Activated T-cell treated with anti-CD3 and anti-CD28 coated beads, Interleukin-2, amount 50 U/mL, for 4 hours (primary cell): ENCODE measurements around the gene WDR20. TPM values are rescaled to one million over a fixed set of nuclear protein-coding genes. Genes with fewer than 3 reads are reported as not detected.

Source experiments
- ATAC-seq, 2 donors: fragments of 200-7000 bp; cut with Tn5 transposase; one replicate each; pipeline ENCODE4 v1.10.0; 2021
- DNase-seq: peaks from one replicate; pipeline ENCODE4 v3.0.0-alpha.2; 2020
- H3K27me3 Mint-ChIP-seq: one replicate; pipeline ENCODE4 v1.8.0; 2021; ENCODE audit warnings: low read depth, mixed read lengths
- H3K36me3 Mint-ChIP-seq: one replicate; pipeline ENCODE4 v1.8.0; 2022; ENCODE audit warnings: mixed read lengths; ENCODE audit not compliant: insufficient read depth
- H3K4me1 Mint-ChIP-seq: one replicate; pipeline ENCODE4 v1.8.0; 2021; ENCODE audit warnings: low read depth, mixed read lengths
- H3K4me3 Mint-ChIP-seq: one replicate; pipeline ENCODE4 v1.8.0; 2021; ENCODE audit warnings: mild to moderate bottlenecking, moderate library complexity, mixed read lengths
- H3K9me3 Mint-ChIP-seq: one replicate; pipeline ENCODE4 v1.8.0; 2021; ENCODE audit warnings: mixed read lengths
- total RNA-seq, 3 donors: library from RNA; stranded (reverse); gene quantifications; one replicate each; pipeline ENCODE4 v1.2.1, GENCODE V29; 2021

Gene WDR20
- total RNA-seq, 3 donors from 2014 or later: 28.7 to 33.9 (median 29.9) TPM

DNA sequence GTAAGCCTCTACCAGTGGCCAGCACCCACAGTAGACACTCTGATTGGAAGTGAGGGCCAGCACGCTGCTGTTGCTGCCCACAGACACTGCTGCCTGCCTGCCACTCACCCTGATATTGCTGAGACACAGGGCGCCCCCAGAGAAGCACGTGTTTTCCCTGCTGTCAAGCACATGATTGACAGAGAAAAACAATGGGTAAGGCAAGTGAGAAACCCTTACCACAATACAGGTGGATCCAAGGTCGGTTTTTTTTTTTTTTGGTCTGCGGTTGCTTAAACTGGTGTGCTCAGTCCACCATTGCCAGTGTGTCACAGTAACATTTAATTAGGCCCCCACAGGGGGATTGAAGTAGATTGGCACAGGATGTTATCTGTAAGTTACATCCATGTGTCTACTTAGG lies 65.9 kb downstream of the WDR20 start:
- Mint-ChIP-seq H3K36me3 (peaks cover 39% of the 10 kb centered on the region), H3K9me3 (no peaks in the 10 kb centered on the region), H3K27me3 (no peaks in the 10 kb centered on the region), H3K4me3 (no peak overlapping the region), H3K4me1 (peaks cover 20% of the 10 kb centered on the region)
- ATAC-seq (no peak), DNase-seq (no peak)

DNA sequence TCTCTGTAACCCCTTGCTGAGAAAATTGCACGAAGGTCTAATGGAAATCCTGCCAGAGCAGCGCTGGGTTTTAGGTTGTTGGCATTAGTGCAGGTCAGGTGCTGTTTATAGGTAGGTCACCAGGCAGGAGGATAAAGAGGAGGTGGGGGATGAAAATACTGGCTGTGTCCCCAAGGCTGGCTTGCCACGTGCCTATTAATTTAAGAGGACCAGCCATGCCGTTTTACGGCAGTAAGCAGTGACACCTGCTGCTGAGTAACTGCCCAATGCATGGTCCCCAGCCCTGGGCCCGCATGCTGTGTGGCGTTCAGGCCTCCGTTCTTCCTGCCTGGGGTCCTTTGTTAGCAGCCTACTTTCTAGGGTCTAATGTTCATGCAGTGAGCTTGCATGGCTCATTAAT lies 67.2 kb downstream of the WDR20 start:
- DNase-seq: no peak
- Mint-ChIP-seq H3K4me3 (no peak overlapping the region), H3K4me1 (peaks cover 7% of the 10 kb centered on the region), H3K36me3 (peaks cover 30% of the 10 kb centered on the region), H3K27me3 (no peaks in the 10 kb centered on the region), H3K9me3 (no peaks in the 10 kb centered on the region)
- ATAC-seq: no peak

DNA sequence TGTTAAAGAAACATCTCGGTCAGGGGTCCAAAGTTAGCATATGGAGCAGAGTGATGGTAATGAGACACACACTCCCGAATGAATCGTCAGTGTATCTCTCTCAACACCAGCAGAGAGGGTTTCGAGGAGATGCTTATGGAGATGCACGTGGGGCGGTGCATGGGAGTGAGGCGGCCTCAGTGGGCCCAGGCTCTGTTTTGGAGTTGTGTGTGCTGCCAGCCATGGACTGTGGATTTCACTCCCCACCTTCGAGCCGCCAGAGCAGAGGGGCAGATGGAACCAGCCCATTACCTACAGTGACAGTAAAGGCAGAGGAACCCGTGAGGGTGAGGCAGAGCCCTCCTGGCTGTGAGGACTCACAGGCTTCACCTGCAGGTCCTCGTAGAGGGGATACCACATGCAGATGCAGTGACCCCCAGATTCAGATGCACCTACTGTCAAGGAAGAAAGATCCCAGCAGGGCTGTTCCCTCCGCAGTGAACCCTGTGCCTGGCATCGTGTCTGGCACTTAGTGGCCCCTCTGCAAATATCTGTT lies 68.2 kb downstream of the WDR20 start:
- Mint-ChIP-seq H3K27me3 (no peaks in the 10 kb centered on the region), H3K4me3 (no peak overlapping the region), H3K4me1 (peaks cover 3% of the 10 kb centered on the region), H3K9me3 (no peaks in the 10 kb centered on the region), H3K36me3 (peaks cover 30% of the 10 kb centered on the region)
- ATAC-seq (no peak), DNase-seq (no peak)

DNA sequence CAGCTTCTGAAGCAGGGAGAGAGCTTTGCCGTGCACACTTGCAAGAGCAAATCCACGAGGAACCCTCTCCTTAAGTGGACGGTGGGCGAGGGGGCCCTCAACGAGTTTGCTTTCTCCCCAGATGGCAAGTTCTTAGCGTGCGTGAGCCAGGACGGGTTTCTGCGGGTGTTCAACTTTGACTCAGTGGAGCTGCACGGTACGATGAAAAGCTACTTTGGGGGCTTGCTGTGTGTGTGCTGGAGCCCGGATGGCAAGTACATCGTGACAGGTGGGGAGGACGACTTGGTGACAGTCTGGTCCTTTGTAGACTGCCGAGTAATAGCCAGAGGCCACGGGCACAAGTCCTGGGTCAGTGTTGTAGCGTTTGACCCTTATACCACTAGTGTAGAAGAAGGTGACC lies 69.0 kb downstream of the WDR20 start:
- H3K4me3 Mint-ChIP-seq: no peak overlapping the region
- H3K4me1 Mint-ChIP-seq: peaks cover 3% of the 10 kb centered on the region
- peaks cover 28% of the 10 kb centered on the region for H3K36me3 Mint-ChIP-seq
- no peaks in the 10 kb centered on the region for H3K9me3 Mint-ChIP-seq
- ATAC-seq: no peak
- no peaks in the 10 kb centered on the region for H3K27me3 Mint-ChIP-seq
- no peak for DNase-seq

DNA sequence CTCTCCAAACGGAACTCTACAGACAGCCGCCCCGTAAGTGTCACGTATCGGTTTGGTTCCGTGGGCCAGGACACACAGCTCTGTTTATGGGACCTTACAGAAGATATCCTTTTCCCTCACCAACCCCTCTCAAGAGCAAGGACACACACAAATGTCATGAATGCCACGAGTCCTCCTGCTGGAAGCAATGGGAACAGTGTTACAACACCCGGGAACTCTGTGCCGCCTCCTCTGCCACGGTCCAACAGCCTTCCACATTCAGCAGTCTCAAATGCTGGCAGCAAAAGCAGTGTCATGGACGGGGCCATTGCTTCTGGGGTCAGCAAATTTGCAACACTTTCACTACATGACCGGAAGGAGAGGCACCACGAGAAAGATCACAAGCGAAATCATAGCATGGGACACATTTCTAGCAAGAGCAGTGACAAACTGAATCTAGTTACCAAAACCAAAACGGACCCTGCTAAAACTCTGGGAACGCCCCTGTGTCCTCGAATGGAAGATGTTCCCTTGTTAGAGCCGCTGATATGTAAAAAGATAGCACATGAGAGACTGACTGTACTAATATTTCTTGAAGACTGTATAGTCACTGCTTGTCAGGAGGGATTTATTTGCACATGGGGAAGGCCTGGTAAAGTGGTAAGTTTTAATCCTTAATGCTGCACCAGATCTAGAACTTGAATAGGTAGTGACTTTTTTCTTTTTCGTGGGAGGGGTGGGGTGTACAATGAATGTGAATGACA lies 69.7 kb downstream of the WDR20 start:
- no peak for ATAC-seq
- Mint-ChIP-seq H3K4me1 (no peaks in the 10 kb centered on the region), H3K9me3 (no peaks in the 10 kb centered on the region), H3K4me3 (no peak overlapping the region), H3K36me3 (peaks cover 24% of the 10 kb centered on the region), H3K27me3 (no peaks in the 10 kb centered on the region)
- no peak for DNase-seq

DNA sequence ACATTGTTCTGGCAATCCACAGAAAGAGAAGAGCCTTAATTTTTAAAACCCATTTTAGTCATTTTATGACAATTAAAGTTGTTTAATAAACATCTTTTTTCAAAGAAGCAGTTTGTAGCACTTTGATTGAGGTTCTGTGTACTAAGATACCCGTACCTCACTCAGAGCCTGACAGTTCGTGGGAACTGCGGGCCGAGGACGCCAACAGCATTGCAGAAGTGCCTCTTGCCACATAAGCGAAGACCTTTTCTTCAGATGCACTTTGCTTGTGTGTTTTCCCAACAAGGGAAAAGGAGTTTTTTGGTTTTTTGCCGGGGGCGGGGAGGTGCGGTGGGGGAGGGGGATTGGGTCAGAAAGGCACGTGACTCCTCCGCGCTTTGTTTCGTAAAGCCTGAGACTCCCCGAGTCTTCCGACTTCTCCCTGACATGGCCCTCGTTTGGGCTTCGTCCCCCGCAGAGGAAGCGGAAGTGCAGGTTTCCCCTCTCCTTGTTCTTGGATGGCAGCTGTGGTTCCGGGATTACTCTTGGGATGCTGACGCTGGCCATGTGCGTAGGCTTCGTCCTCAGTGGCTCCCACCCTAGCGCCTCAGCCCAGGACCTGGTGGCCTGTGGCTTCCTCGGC lies 70.8 kb downstream of the WDR20 start:
- ATAC-seq: no peak
- Mint-ChIP-seq H3K36me3 (peaks cover 22% of the 10 kb centered on the region), H3K27me3 (no peaks in the 10 kb centered on the region), H3K4me3 (no peak overlapping the region), H3K9me3 (no peaks in the 10 kb centered on the region), H3K4me1 (no peaks in the 10 kb centered on the region)
- no peak for DNase-seq

DNA sequence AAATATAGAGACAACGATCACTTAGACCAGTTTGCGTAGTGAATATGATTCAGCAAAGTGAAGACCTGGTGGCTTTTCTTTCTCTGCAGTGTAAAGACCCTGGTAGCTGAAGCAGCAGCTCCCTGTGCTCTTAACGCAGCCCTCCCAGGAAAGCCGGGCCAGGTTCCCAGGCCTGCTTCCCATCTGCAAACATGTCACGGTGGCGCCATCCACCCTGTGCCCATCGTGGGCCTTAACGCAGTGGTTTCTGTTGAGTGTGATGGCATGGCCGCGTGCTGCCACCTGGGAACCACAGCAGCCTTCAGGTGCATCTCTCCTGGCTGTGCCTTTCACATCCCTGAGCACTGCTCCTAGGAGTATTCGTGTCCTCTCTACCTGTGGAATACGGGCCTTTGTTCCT lies 71.5 kb downstream of the WDR20 start:
- no peaks in the 10 kb centered on the region for H3K9me3 Mint-ChIP-seq
- peaks cover 22% of the 10 kb centered on the region for H3K36me3 Mint-ChIP-seq
- DNase-seq: no peak
- no peak for ATAC-seq
- no peaks in the 10 kb centered on the region for H3K27me3 Mint-ChIP-seq
- no peak overlapping the region for H3K4me3 Mint-ChIP-seq
- no peaks in the 10 kb centered on the region for H3K4me1 Mint-ChIP-seq

DNA sequence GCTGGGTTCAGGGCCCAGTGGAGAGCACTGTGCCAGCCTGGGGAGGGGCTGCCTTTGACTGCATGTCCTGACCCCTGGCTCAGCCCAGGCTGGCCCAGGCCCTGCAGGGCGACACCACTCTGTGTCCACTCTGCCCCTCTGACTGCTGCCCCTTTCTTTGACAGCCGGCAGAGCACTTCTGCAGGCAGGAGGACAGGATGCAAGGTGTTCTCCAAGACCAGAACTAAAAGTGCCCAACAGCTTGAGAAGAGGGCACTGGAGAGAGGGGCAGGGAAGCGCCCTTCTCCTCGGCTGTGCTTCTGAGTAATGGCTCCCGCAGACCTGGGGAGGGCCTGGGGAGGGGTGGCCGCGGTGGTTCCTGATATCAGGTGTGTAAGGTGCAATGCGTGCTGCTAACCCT lies 72.7 kb downstream of the WDR20 start:
- ATAC-seq (no peak), DNase-seq (no peak)
- H3K36me3 Mint-ChIP-seq: peaks cover 19% of the 10 kb centered on the region
- H3K4me1 Mint-ChIP-seq: no peaks in the 10 kb centered on the region
- no peaks in the 10 kb centered on the region for H3K27me3 Mint-ChIP-seq
- no peaks in the 10 kb centered on the region for H3K9me3 Mint-ChIP-seq
- H3K4me3 Mint-ChIP-seq: no peak overlapping the region

DNA sequence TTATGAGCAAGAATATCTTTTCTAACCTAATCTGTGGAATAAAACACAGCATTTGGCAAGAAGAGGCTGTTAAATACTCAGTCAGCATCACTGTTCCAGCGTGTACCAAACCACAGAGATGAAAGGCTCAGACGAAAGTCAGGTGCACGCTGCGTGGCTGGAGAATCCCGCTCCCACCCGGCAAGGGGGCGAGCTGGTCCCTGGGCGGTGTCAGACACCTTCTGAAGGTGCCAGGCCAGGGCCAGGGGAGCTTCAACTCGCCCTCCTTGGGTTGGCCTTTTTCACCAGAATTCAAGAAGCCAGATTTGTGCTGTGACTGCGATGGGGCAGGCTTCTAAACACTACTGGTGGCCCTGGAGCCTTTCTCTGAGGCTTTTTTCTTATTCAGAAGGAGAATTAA lies 73.1 kb downstream of the WDR20 start:
- DNase-seq: no peak
- Mint-ChIP-seq H3K36me3 (peaks cover 14% of the 10 kb centered on the region), H3K27me3 (no peaks in the 10 kb centered on the region), H3K4me3 (no peak overlapping the region), H3K9me3 (no peaks in the 10 kb centered on the region), H3K4me1 (no peaks in the 10 kb centered on the region)
- no peak for ATAC-seq

DNA sequence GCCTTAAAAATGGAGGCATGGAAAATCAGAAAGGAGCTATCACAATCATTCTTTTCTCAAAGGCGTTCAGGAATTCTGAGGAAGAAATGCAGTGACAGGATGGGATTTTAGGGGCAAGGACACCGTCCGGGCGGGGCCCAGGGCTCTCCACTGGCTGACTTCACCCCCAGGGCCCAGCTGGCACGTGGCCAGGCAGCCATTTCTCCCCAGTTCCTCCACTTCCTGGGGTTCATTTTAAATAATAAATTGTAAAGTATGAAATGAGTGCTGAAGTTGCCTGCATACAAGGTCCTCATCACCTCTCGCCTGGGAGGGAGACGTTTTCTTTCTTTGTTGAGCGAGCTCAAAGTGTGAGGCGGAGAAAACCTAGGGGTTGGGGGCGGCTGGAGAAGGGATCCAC lies 73.8 kb downstream of the WDR20 start:
- DNase-seq (no peak), ATAC-seq (no peak)
- Mint-ChIP-seq H3K4me3 (no peak overlapping the region), H3K27me3 (no peaks in the 10 kb centered on the region), H3K9me3 (no peaks in the 10 kb centered on the region), H3K4me1 (no peaks in the 10 kb centered on the region), H3K36me3 (peaks cover 13% of the 10 kb centered on the region)

DNA sequence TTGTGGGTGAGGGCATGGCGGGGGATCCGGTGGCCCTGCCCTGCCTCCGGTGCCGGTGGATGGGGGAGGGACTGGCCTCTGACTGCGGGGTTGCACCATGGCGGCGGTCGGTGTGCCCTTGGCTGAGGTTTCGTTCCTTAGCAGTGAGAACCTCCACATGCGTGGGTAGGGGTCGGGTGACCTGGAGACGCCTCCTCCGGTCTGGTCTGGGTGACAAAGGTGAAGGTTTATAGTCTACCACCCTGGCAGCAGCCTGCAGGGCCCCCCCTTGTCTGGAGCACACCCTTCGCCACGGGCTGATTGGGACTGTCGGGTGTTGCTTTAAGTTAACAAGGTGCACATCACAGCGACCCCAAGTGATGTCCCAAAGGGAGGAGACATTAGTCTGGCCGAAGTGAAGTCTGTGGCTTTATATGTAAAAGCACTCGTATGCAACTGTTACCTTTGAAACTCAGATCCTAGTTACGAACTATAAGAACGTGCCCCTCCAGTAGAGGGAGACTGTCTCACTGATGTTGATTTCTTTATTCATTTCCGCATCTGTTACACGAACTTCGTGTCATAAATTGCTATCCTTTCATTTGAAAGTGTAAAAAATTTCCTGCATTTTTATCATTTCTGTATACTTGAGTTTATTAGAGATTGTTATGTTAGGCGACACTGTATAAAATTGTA lies 74.4 kb downstream of the WDR20 start:
- no peaks in the 10 kb centered on the region for H3K27me3 Mint-ChIP-seq
- DNase-seq (no peak), ATAC-seq (no peak)
- peaks cover 11% of the 10 kb centered on the region for H3K36me3 Mint-ChIP-seq
- no peaks in the 10 kb centered on the region for H3K4me1 Mint-ChIP-seq
- H3K9me3 Mint-ChIP-seq: no peaks in the 10 kb centered on the region
- H3K4me3 Mint-ChIP-seq: no peak overlapping the region

DNA sequence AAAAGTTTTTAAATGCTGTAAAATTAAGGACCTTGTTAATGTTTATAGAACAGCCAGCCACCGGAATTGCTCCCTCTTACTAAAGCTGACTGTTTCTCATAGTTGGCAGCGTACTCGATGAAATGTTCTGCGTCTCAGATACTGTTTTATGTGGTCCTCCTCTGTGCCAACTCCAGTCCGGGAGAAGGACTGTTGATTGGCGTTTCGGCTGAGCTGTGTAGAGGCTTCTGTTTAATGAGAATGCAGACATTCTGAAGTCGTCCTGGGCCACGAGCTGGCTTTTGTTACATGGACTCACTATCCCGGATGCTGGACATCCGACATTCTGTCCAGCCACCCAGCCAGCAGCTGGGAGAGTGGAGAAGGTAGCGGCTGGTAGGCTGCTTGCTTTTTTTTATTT lies 75.4 kb downstream of the WDR20 start:
- Mint-ChIP-seq H3K4me3 (no peak overlapping the region), H3K36me3 (peaks cover 7% of the 10 kb centered on the region), H3K9me3 (no peaks in the 10 kb centered on the region), H3K27me3 (no peaks in the 10 kb centered on the region), H3K4me1 (peaks cover 4% of the 10 kb centered on the region)
- DNase-seq (no peak), ATAC-seq (no peak)

DNA sequence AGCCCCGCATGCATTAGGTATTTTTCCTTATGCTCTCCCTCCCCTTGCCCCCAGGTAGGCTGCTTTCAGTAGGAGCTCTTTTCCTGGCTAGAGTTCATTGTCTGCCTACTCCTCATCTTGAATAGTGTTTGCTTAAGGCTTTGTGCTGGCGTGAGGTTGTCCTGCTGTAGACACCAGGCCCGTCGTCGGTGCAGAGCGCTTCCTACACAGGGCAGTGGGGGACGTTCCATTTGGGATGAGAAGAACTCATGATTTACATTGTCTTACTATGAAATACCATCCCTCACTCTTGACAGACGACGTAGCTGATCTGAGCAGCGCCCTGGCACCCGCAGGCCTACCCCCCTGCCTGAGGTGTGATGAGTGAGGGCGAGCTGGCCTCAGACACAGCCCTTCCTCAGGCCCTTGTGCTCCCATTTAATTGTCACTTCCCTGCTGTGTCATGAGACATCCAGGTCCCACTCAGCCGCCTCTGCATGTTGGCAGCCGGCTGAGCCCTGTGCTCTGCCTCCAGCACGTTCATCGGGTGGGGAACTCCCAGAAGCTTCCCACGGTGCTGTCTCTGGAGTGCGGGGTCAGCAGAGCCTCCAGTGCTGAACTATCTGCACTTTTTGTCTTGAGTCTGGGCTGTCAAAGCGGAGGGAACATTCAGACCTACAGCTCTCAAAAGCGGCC lies 76.0 kb downstream of the WDR20 start:
- H3K36me3 Mint-ChIP-seq: peaks cover 5% of the 10 kb centered on the region
- no peak overlapping the region for H3K4me3 Mint-ChIP-seq
- ATAC-seq (no peak), DNase-seq (no peak)
- no peaks in the 10 kb centered on the region for H3K9me3 Mint-ChIP-seq
- H3K27me3 Mint-ChIP-seq: no peaks in the 10 kb centered on the region
- H3K4me1 Mint-ChIP-seq: peaks cover 4% of the 10 kb centered on the region

DNA sequence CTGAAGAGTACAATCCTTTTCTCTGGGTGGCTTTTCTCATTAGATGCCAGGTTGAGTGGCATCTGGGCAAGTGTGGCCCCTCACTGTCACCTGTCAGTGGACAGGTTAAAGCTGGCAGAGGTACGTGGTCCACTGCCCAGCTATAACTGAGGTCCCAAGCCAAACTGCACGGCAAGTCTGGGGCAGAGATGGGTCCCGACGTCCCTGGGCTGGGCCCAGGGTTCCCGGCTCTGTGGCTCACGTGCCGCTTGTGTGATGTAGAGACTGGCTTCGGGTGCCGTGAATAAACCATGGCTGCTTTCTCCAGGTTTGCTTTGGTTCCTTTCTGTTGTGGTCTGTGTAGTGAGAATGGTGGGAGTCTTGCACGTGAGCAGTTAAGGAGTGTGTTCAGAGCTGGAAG lies 77.7 kb downstream of the WDR20 start:
- Mint-ChIP-seq H3K4me3 (no peak overlapping the region), H3K36me3 (peaks cover 5% of the 10 kb centered on the region), H3K4me1 (peaks cover 4% of the 10 kb centered on the region), H3K9me3 (no peaks in the 10 kb centered on the region), H3K27me3 (no peaks in the 10 kb centered on the region)
- ATAC-seq: no peak
- DNase-seq: no peak
